ENCODE results near the gene KRT84.

- TF ChIP-seq POLR2AphosphoS5 (IDR thresholded peaks at IDR 0.05; ENCODE audit: low read depth, low read length), result no peak
- no peak for TF ChIP-seq POLR2A (IDR thresholded peaks at IDR 0.05; ENCODE audit: low read depth, low read length)
Measured at GRCh38 chr12:52395761-52396434, 10.4 kb upstream of the KRT84 start.
